Stimulated activated effector memory CD8-positive, alpha-beta T cell treated with anti-CD3 and anti-CD28 coated beads, Interleukin-12 subunit alpha, Interleukin-12 subunit beta, amount 100 ng/mL, for 72 hours (primary cell): ENCODE results near the gene MAP1B.

Experiments
- ATAC-seq: fragments of 150-1000 bp; cut with Tn5 transposase; 2 replicates; pipeline ENCODE4 v1.10.0; 2021
- DNase-seq, 2 donors: peaks; one replicate each; pipeline ENCODE4 v3.0.0; 2021 to 2022; ENCODE audit warnings: low spot score in 2 of 2
- H3K27ac Mint-ChIP-seq: one replicate; pipeline ENCODE4 v1.8.0; 2022; ENCODE audit warnings: mild to moderate bottlenecking, mixed read lengths
- H3K36me3 Mint-ChIP-seq: one replicate; pipeline ENCODE4 v1.8.0; 2022; ENCODE audit warnings: mild to moderate bottlenecking, mixed read lengths
- H3K4me1 Mint-ChIP-seq: one replicate; pipeline ENCODE4 v1.8.0; 2022; ENCODE audit warnings: mixed read lengths
- H3K4me3 Mint-ChIP-seq: one replicate; pipeline ENCODE4 v1.8.0; 2022; ENCODE audit warnings: mild to moderate bottlenecking, mixed read lengths
- H3K9me3 Mint-ChIP-seq: one replicate; pipeline ENCODE4 v1.8.0; 2022; ENCODE audit warnings: mixed read lengths

Gene MAP1B

GRCh38 chr5:72107131-72107900 lies at the start of gene MAP1B:
MAP1B (plus strand) TSS chr5:72107475; CDS start chr5:72107532, 57 bp downstream.
- ATAC-seq (peak; percentile 25), DNase-seq (no peak)
- Mint-ChIP-seq H3K4me1 (peaks cover 11% of the 10 kb centered on the region), H3K9me3 (no peaks in the 10 kb centered on the region), H3K27ac (no peak within 1 kb of the TSS), H3K4me3 (peak within 1 kb of the TSS; percentile 38), H3K36me3 (no peaks in the 10 kb centered on the region)

- Mint-ChIP-seq H3K4me1 (no peaks in the 10 kb centered on the region), H3K9me3 (no peaks in the 10 kb centered on the region), H3K4me3 (no peak overlapping the region), H3K36me3 (no peaks in the 10 kb centered on the region), H3K27ac (no peak overlapping the region)
- ATAC-seq (peak; percentile 24), DNase-seq (no peak)
These were observed 49.5 kb upstream of the MAP1B start for GRCh38 chr5:72057816-72058215.

- Mint-ChIP-seq H3K4me3 (no peak overlapping the region), H3K36me3 (no peaks in the 10 kb centered on the region), H3K27ac (no peak overlapping the region), H3K9me3 (no peaks in the 10 kb centered on the region), H3K4me1 (no peaks in the 10 kb centered on the region)
- ATAC-seq, result no peak
- DNase-seq, result no peak
These were observed 44.0 kb upstream of the MAP1B start for GRCh38 chr5:72063219-72063819.

- Mint-ChIP-seq H3K4me1 (no peaks in the 10 kb centered on the region), H3K36me3 (no peaks in the 10 kb centered on the region), H3K4me3 (no peak overlapping the region), H3K9me3 (no peaks in the 10 kb centered on the region), H3K27ac (no peak overlapping the region)
- DNase-seq (no peak), ATAC-seq (no peak)
These were observed 42.3 kb upstream of the MAP1B start for GRCh38 chr5:72064801-72065570.

GRCh38 chr5:72065751-72066255 lies 41.5 kb upstream of the MAP1B start:
- DNase-seq (no peak), ATAC-seq (no peak)
- no peak overlapping the region for H3K27ac Mint-ChIP-seq
- no peak overlapping the region for H3K4me3 Mint-ChIP-seq
- no peaks in the 10 kb centered on the region for H3K36me3 Mint-ChIP-seq
- H3K4me1 Mint-ChIP-seq, result no peaks in the 10 kb centered on the region
- no peaks in the 10 kb centered on the region for H3K9me3 Mint-ChIP-seq

GRCh38 chr5:72066705-72067107 lies 40.6 kb upstream of the MAP1B start:
- DNase-seq, result no peak
- Mint-ChIP-seq H3K4me3 (no peak overlapping the region), H3K4me1 (no peaks in the 10 kb centered on the region), H3K36me3 (no peaks in the 10 kb centered on the region), H3K27ac (no peak overlapping the region), H3K9me3 (no peaks in the 10 kb centered on the region)
- no peak for ATAC-seq

GRCh38 chr5:72067682-72068470 lies 39.4 kb upstream of the MAP1B start:
- Mint-ChIP-seq H3K4me3 (no peak overlapping the region), H3K27ac (no peak overlapping the region)
- no peak for ATAC-seq

GRCh38 chr5:72070529-72070928 lies 36.7 kb upstream of the MAP1B start:
- DNase-seq (no peak), ATAC-seq (no peak)
- no peaks in the 10 kb centered on the region for H3K4me1 Mint-ChIP-seq
- H3K36me3 Mint-ChIP-seq, result no peaks in the 10 kb centered on the region
- H3K27ac Mint-ChIP-seq, result no peak overlapping the region
- no peaks in the 10 kb centered on the region for H3K9me3 Mint-ChIP-seq
- H3K4me3 Mint-ChIP-seq, result no peak overlapping the region

More at GRCh38 chr5:72067682-72068470, 39.4 kb upstream of the MAP1B start:
- H3K4me1 Mint-ChIP-seq, result no peaks in the 10 kb centered on the region
- DNase-seq, result no peak
- no peaks in the 10 kb centered on the region for H3K36me3 Mint-ChIP-seq
- H3K9me3 Mint-ChIP-seq, result no peaks in the 10 kb centered on the region

GRCh38 chr5:72071906-72072305 lies 35.4 kb upstream of the MAP1B start:
- Mint-ChIP-seq H3K27ac (no peak overlapping the region), H3K4me1 (no peaks in the 10 kb centered on the region), H3K9me3 (no peaks in the 10 kb centered on the region), H3K36me3 (no peaks in the 10 kb centered on the region), H3K4me3 (no peak overlapping the region)
- no peak for DNase-seq
- peak; percentile 11 for ATAC-seq

GRCh38 chr5:72074251-72074650 lies 33.0 kb upstream of the MAP1B start:
- Mint-ChIP-seq H3K27ac (no peak overlapping the region), H3K4me3 (no peak overlapping the region), H3K4me1 (no peaks in the 10 kb centered on the region), H3K36me3 (no peaks in the 10 kb centered on the region), H3K9me3 (no peaks in the 10 kb centered on the region)
- no peak for ATAC-seq
- DNase-seq, result no peak

GRCh38 chr5:72075461-72075860 lies 31.8 kb upstream of the MAP1B start:
- Mint-ChIP-seq H3K4me3 (no peak overlapping the region), H3K4me1 (no peaks in the 10 kb centered on the region), H3K36me3 (no peaks in the 10 kb centered on the region), H3K9me3 (no peaks in the 10 kb centered on the region), H3K27ac (no peak overlapping the region)
- ATAC-seq, result no peak
- no peak for DNase-seq

- H3K36me3 Mint-ChIP-seq, result no peaks in the 10 kb centered on the region
- H3K9me3 Mint-ChIP-seq, result no peaks in the 10 kb centered on the region
- H3K4me3 Mint-ChIP-seq, result no peak overlapping the region
- H3K4me1 Mint-ChIP-seq, result no peaks in the 10 kb centered on the region
- ATAC-seq (no peak), DNase-seq (no peak)
- H3K27ac Mint-ChIP-seq, result no peak overlapping the region
These were observed 30.5 kb upstream of the MAP1B start for GRCh38 chr5:72076621-72077300.

- no peak for DNase-seq
- ATAC-seq, result no peak
- H3K9me3 Mint-ChIP-seq, result no peaks in the 10 kb centered on the region
- H3K27ac Mint-ChIP-seq, result no peak overlapping the region
- no peaks in the 10 kb centered on the region for H3K36me3 Mint-ChIP-seq
- no peak overlapping the region for H3K4me3 Mint-ChIP-seq
- H3K4me1 Mint-ChIP-seq, result no peaks in the 10 kb centered on the region
These were observed 29.9 kb upstream of the MAP1B start for GRCh38 chr5:72077390-72077789.

- no peaks in the 10 kb centered on the region for H3K9me3 Mint-ChIP-seq
- no peak overlapping the region for H3K27ac Mint-ChIP-seq
- H3K4me1 Mint-ChIP-seq, result no peaks in the 10 kb centered on the region
- DNase-seq (no peak), ATAC-seq (no peak)
- H3K4me3 Mint-ChIP-seq, result no peak overlapping the region
- no peaks in the 10 kb centered on the region for H3K36me3 Mint-ChIP-seq
These were observed 28.0 kb upstream of the MAP1B start for GRCh38 chr5:72079288-72079687.
